Activated CD4-positive, alpha-beta T cell treated with anti-CD3 and anti-CD28 coated beads, Interleukin-2, amount 50 U/mL, for 16 hours (primary cell): ENCODE data around the gene PNLDC1.
"Not testable (repeated sequence)": the region's sequence is repeated elsewhere in the genome, so short reads cannot be mapped to it uniquely, and the experiment has no call there.

ENCODE experiments used
- DNase-seq: peaks from one replicate; pipeline ENCODE4 v3.0.0-alpha.2; 2020

The PNLDC1 gene

DNA sequence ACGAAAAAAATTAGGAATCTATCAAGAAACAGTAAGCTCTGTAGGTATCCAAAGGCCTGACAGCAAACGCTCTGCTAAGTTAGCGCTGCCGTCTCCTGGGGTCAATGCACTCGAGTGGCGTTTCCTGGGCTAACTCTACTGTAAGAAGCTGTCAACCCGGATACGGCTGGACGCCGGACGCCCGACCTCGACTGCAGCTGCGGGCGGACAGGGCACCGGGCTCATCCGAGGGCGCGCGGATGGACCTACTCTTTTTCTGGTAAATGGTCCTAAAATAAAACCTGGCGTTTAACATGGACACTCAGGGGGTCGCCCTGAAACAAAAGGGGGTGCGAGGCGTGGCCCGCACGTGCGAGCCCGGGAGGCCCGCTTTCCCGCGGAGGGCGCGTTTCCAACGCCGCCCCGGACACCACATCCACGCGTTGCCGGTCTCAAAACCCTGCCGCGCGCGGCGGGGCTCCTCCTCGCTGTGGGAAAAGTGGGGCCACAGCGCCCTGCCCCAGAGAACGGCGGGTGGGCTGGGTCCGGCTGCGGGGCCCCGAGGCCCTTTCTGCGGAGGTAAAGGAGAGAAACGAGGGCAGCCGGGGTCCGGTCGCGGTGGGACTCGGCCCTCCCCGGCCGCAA lies 11.2 kb upstream of the PNLDC1 start:
- peak; percentile 26 for DNase-seq

DNA sequence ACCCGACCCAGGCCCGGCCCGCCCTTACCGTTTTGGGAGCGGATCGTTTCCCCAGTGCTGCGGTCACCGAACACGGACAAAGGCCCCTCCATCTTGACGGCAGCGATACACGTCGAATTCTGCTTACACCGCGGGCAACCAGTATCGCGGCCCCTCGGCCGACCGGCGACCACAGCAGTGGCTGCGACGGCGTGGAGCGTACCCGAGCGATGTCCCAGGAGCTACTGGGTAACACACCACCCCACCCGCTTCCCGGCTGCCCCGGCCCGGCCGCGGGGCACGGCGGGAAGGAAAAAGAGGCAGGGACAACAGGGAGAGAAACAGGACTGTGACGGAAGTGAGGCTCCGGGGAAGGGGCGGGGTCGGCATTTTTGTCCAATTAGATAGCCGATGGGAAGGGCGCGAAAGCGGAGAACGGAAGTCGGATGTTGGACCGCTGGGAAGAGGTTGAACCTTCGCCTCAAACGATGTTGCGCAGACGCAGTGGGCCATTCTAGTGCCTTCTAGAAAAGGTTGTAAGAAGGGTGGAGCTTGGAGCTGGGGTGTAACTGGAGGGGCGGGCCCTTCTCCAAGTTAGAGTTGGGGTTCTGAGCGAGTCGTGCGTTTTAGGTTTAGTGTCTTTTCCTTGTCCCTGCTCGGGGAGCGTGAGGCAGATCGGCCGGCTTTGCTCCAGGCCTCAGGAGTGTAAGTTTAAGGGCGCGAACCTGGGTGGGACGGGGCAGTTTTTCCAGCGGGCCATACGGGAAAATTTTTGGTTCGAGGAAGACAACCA lies 10.5 kb upstream of the PNLDC1 start, which contains the start of gene TCP1:
TSS of gene TCP1 (minus strand) at position 226 of the 772 bp plus-strand sequence. CDS start at position 92, 134 bp downstream.
- DNase-seq, result peak; percentile 100

DNA sequence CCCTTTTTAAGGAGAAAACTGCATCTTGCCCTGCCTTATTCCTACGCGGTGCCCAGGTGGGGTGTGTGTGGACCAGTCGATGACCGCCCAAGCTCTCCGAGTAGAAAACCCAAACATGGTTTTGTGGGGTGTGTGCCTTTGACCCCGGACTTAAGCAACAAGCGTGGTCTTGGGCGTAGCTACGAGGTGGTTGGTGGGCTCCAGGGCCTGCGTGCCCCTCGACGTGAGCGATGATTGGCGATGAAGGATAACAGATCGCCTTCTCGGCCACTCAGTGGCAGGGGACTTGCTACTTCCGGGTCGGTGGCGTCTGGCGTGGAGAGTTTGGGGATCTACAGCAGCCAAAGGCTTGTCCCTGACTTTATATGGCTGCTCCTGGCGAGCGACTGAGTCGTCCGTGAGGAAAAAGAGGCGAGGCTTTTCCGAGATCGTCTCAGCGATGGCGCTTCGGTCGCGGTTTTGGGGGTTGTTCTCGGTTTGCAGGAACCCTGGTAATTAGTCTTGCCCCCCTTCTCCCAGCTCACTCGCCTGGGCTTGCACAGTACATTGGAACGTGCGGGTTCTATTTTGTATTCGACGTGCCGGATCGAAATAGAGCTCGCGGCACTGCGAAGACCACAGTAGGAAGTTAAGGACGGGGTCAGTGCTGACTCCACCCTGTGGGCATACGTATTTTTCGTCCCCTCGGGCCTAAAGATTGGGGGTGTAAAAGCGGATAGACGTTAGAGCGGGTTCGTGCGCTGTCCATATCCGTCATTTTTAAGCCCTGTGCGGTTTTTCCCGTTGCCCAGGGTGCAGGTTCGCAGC lies 9.7 kb upstream of the PNLDC1 start, which contains the start of gene MRPL18:
TSS of gene MRPL18 (plus strand) at position 319 of the 807 bp plus-strand sequence. CDS start at position 440, 121 bp downstream.
- DNase-seq, result peak; percentile 95

DNA sequence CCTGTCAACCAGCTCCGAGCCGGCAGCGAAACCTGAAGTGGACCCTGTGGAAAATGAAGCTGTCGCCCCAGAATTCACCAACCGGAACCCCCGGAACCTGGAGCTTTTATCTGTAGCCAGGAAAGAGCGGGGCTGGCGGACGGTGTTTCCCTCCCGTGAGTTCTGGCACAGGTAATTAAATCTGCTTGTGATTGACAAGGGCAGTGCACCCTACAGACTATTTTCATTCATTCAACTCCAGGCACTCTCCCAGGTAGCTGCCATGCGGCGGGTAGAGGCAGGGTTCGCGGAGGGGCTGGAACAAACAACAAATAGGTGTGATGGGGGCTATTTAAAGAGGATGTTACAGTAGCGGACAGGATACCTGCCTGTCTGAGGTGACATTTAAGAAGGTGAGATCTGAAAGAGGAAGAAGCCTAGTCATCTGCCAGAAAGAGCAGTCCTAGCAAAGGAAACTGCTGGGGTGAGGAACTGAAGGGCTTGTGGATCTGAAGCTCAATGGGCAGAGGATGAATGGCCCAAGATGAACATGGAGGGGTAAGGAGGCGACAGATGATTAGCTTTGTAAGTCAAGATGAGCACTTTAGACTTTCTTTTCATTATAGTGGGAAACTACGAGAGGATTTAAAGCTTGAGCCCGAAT lies 9.0 kb upstream of the PNLDC1 start:
- no peak for DNase-seq

DNA sequence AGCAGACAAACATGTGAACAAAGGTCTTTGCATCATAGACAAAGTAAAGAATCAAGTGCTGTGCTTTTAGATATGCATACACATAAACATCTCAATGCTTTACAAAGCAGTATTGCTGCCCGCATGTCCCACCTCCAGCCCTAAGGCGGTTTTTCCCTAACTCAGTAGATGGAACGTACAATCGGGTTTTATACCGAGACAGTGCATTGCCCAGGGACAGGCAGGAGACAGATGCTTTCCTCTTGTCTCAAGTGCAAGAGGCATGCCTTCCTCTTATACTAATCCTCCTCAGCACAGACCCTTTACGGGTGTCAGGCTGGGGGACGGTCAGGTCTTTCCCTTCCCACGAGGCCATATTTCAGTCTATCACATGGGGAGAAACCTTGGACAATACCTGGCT lies 5.1 kb upstream of the PNLDC1 start:
- DNase-seq, result not testable (repeated sequence)

DNA sequence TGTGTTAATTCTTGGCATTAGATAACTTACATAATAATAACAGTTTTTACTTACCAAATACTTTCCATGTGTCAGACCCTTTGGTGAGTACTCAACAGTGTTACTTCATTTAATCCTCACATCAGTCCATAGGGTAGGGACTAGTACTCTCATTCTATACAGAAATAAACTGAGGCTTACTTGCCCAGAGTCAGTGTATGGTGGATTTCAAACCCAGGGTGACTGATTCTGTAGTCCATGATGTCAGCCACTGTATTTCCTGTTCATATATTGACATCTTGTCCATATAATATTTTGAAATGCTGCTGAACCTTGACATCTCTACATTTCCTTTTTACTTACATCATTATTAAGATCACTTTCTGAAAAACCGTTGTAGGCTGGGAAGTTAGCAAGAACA lies 2.5 kb upstream of the PNLDC1 start:
- no peak for DNase-seq

DNA sequence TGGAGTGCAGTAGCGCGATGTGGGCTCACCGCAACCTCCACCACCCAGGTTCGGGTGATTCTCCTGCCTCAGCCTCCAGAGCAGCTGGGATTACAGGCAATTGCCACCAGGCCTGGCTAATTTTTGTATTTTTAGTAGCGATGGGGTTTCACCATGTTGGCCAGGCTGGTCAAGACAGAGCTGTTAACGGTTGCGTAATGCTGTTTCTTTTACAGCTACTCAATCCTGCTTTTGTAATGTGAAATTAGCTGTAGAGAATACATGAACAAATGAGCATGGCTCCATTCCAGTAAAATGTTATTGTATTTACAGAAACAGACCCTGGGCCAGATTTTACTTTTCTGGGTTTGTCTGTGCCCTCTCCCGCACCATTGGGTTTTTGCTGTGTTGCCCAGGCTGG lies 1.9 kb downstream of the PNLDC1 start:
- no peak for DNase-seq

DNA sequence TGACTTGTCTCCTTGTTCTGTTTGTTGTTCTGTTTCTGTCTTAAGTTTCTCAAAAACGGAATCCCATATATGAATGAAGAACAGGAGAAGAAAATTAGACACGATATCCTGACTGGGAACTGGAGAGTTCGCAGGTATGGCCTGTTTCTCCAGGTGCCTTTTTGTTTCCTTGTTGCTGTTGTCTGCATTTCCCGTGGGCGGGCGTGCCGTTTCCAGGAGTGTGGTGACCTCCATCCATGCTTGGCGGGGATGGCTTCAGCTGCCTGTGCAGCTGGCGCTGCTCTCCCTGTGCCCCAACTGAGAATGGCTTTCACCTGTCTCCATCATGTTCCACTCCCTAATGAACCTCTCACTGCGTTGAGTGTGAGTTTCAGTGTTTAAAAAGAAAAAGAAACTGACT lies 4.4 kb downstream of the PNLDC1 start:
- DNase-seq, result no peak

DNA sequence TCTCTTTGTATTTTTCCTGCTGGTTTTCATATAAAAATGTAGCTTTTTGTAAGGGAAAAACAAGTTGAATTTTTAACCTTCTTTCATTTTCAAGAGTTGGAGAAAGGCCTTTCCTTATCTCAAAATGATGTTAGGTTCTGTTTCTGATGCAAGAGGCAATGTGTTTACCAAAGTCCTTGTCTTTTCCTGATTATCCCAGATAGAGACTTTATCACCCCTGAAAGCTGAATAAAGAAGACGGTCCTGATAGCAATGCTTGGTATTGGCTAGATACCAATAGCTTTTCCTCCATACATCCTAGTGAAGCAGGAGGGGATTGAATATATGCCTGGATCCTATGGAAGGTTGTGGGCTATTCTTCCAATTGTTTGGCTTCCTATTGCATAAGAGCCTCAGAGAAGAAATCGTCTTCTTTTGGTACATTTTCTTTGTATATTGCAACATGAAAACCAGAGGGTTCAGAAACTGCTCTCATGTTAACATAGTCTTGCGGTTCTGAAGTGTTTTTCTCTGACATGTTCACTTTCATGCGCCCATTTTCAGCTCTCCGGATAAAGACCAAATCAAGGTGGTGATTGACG lies 5.5 kb downstream of the PNLDC1 start:
- no peak for DNase-seq

DNA sequence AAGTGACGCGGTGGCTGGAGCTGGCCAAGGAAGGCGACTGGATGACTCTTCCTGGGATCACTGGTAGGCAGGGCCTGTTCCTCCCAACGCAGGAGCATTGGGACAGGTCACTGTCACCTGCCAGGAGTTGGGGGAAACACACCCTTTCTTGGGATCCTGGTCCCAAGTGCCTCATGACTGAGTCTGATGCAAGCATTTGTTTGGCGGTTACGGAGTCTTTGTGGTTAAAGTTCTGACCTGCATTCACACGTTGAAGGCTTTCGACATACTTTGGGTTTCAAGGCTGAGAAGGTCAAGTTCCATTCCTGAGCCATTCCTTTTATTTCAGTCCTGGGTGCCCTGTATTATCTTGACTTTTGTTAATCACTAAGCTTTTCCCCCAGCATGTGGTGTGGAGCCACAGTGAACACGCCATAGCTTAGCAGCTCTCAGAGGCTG lies 6.0 kb downstream of the PNLDC1 start:
- DNase-seq, result no peak

DNA sequence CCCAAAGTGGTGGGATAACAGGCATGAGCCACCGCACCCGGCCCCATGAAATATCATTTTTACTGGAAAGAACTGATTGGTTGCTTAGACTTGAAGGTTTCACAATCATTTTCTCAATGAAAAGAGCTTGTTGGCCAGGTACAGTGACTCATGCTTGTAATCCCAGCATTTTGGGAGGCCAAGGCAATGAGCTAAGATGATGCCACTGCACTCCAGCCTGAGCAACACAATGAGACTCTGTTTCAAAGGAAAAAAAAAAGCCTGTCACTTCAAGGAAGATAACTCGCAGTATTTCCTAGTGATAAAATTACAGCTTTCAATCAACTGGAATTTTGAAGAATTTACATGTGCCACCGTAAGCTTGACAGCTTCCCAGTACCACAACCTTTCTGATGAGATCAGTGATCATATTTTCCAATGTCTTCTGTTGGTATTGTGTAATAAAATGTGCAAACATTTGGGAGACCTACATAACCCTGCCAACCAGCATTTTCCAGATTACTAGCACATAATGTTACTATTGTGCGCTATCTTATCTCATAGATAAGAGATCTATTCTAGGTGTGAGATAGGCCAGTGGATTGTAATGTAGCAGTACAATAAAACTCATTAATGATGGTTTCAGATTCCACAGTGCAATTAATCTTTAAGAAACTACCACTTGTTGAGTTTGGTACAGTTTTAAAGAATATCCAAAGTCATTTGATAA lies 7.2 kb downstream of the PNLDC1 start:
- no peak for DNase-seq

DNA sequence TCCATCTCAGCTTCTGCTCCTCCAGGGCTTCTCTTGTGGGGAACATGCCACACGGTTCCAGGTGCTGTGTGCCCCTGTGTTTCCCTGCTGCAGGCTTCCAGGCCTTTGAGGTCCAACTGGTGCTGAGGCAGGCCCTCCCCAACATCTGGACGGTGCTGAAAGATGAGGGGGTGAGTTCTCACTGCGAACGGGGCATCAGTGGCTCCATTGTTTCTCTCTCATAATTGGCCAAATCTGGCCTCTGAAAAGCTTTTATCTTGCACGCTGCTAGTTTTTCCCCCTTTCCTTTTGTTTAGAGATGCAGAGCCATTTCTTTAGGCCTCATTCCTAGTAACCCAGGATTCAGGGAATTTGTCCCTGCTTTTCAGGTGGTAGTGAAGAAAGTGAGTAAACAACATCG lies 8.6 kb downstream of the PNLDC1 start:
- no peak for DNase-seq

DNA sequence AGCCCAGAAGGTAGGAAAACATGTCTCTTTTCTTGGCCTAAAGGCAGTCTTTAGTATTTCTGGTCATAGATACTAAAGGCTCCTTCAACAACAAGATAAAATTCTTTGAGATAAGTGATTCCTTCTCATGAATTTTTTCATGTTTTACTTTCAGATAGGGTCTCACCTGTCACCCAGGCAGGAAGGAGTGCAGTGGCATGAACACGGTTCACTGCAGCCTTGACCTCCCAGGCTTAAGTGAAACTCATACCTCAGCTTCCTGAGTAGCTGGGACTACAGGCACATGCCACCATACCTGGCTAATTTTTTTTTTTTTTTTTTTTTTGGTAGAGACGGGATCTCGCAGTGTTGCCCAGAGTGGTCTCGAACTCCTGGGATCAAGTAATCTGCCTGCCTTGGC lies 9.1 kb downstream of the PNLDC1 start:
- no peak for DNase-seq

DNA sequence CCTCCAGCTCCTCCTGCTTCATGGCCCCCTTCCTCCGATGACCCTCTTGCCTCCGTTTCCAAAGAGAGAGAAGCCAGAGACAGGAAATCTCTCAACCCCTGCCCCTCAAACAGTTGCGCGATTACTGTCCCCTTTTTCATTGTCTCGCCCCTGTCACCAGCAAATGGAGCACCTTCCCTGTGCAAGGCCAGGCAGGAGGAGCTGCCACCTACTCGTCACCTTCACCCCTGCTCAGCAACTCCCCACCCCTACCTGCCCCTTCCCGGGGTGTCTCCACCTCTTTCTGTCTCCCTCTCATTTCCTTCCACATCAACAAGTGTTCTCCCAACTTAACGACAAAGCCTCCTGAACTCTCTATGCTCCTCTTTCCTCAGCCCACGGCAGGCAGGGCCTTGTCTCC lies 13.7 kb downstream of the PNLDC1 start:
- DNase-seq, result no peak

DNA sequence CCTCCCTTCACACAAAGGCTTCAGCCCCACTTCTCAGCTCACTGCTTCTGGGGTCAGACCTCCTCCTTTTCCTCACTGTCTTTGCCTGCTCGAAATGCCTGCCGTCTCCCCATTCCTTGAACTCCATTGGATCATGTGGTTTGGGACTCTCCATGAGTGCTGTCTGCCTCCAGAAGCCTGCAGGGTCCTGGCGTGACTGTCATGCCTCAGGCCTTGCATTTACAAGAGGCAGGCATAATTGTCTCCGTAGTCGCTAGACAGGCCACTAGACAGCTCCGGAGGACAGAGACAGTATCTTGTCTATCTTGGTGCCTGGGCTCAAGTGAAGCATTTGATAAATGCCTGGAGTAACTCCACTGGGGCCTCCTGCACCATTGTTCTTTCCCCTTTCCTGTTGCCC lies 15.3 kb downstream of the PNLDC1 start:
- no peak for DNase-seq

DNA sequence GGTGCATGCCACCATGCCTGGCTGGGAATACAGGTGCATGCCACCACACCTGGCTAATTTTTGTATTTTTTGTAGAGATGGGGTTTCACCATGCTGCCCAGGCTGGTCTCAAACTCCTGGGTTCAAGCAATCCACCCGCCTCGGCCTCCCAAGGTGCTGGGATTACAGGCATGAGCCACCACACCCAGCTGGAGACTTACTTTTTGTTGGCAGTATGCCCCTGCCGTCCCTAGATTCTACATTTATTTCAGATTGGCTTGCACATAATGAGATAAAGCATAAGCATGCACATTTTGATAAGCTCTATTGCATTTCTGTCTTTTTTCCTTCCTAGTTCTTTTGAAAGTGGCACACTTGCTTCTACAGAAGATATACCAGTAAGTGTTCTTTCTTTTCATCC lies 16.7 kb downstream of the PNLDC1 start:
- not testable (repeated sequence) for DNase-seq

DNA sequence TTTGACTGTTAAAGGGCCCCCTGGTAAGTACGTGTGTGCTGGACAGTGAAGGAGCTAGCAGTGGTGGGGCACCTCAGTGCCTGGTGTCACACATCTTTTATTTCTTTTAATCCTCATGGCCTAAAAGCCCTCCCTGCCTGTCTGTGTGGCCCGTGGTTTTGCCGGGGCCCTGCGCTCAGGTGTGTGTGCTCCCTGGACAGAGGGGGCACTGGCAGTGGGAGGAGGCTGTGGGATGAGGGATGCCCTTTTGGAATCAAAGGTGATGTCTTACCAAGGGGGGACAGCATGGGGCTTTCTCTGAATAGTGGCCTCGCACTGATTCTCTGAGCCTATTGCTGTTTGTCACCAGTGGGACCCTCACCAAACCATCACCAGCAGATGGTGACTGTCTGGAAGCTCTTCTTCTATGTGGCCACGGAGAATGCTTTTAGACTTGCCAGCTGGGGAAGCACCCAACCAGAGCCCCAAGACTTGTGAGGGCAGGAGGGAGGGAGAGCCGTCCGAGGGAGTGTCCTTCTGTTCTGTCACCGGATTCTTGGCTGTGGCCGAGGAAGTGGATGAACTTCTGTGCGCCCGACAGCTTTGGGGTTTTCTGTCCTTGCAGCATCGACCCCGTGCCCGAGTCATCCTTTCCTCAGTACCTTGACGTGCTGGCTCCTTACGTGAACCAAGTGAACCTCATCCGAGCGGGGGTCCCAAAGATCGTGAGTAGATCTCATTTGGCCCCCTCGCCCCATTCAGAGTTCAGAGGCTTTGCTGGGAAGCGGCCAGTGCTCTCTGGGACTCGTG lies 18.1 kb downstream of the PNLDC1 start:
- DNase-seq, result no peak

DNA sequence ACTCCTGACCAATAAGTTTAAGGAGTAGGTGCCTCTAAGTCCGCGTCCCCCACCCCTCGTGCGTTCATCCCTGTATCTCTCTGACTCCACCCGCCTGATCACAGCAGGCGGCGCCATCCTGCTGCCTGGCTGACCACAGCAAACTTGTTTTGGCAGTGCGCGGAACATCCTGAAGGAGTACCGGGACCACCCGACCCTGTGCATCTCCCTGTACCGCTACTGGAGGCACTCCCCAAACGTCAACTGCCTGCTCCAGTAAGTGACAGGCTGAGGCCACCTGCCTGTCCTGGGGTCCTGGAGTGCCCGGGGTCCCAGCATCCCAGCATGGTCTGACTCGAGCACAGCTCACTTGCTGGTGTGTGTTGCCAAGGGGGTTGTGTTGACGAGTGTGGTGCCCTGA lies 19.0 kb downstream of the PNLDC1 start:
- DNase-seq, result no peak

DNA sequence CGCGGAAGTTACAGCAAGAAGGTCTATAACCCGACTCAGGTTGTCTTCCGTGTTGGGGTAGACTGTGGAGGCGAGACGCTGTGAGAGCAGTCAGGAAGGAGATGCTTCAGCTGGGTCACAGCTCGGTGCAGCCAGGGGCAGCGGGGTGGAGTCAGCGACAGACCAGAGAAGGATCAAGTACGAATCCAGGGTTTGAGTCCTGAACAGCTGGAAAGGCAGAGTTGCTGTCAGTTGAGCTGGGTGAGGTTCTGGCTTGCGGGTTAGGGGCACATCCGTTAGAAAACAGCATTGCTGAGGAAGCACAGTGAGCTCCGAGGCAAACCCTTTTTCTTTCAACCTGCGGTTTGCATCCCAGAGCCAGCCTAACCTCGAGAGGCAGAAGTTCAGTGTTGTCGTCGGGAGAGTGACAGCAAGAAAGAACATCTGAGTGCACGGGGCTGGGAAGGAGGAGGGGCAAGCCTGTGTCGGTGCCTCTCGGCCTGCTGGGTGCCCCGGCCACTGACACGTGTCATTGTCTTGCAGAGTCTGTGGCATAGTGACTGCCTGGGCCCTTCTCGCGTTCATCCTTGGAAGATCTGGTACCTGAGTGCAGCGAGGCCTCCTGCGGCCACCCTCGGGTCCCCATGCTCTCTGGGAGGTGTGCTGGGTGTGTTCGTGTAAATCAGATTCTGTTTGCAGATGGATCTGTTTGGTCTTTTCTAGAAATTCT lies 20.0 kb downstream of the PNLDC1 start:
- peak; percentile 42 for DNase-seq

DNA sequence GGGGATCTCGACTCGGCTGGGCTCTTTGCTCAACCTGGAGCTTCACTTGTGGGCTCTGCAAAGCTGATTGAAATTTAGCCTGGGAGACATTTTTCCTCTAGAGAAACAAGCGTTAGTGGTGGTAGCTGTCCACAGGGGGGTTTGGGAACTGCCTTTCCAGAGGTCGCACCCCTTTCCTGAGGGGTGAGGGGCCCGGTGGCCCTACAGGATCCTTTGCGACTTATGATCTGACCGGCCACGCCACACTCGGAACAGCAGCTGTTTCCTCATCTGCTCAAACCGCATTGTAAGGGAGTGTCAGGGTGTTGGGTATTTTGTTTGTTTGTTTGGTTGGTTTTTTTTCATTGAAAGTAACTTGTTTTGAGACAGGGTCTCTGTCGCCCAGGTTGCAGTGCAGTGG lies 21.0 kb downstream of the PNLDC1 start:
- DNase-seq, result no peak
